H1 (cell line): Measurements from ENCODE around the gene RAB3IL1. TPM values are rescaled to one million over a fixed set of nuclear protein-coding genes. Genes with fewer than 3 reads are reported as not detected.

ENCODE experiments used
- CTCF ChIA-PET: fragments of 300-600 bp; sonication (Branson Sonifier 250); formaldehyde crosslinking; loops from one replicate; lab custom pipeline; 2021; ENCODE audit not compliant: partially characterized antibody; lab: Charles Lee
- POLR2A ChIA-PET: fragments of 300-600 bp; sonication (Branson Sonifier 250); formaldehyde crosslinking; loops from one replicate; lab custom pipeline; 2021; ENCODE audit warnings: inconsistent platforms; ENCODE audit not compliant: partially characterized antibody; lab: Charles Lee
- DNase-seq, 2 experiments: peaks; one replicate each; pipeline versions ENCODE4 v3.0.0 to v3.0.0-alpha.2; 2010 to 2022; ENCODE audit warnings: low spot score in 2 of 2, low read depth in 1 of 2, mixed read lengths in 1 of 2
- FAIRE-seq: peaks from 2 replicates; lab custom pipeline; 2011; peaks lifted over from hg19 to GRCh38; lab: Jason Lieb, UNC
- H2AFZ ChIP-seq: 2 replicates; pipeline ENCODE4 v1.8.1; 2012; ENCODE audit warnings: low read length, inconsistent platforms
- H2AK5ac ChIP-seq: 2 replicates; pipeline ENCODE4 v1.6.1; 2013; ENCODE audit warnings: low read depth, low read length
- H2BK120ac ChIP-seq: replicated peaks from 2 replicates; pipeline ENCODE3; 2013; ENCODE audit warnings: low read depth, low read length, inconsistent platforms
- H2BK12ac ChIP-seq: 2 replicates; pipeline ENCODE4 v1.6.1; 2013; ENCODE audit warnings: low read depth, low read length
- H2BK15ac ChIP-seq: 2 replicates; pipeline ENCODE4 v1.6.1; 2013; ENCODE audit warnings: low read length
- H2BK20ac ChIP-seq: 2 replicates; pipeline ENCODE4 v1.6.1; 2013; ENCODE audit warnings: low read length
- H2BK5ac ChIP-seq: 2 replicates; pipeline ENCODE4 v1.6.1; 2013; ENCODE audit warnings: low read depth, low read length
- H3K14ac ChIP-seq: 2 replicates; pipeline ENCODE4 v1.6.1; 2013; ENCODE audit warnings: inconsistent platforms; ENCODE audit not compliant: insufficient read length
- H3K18ac ChIP-seq: 2 replicates; pipeline ENCODE4 v1.6.1; 2013; ENCODE audit warnings: low read length; ENCODE audit errors: extremely low read depth
- H3K23ac ChIP-seq: 2 replicates; pipeline ENCODE4 v1.6.1; 2013; ENCODE audit warnings: inconsistent platforms; ENCODE audit not compliant: insufficient read length
- H3K23me2 ChIP-seq: 2 replicates; pipeline ENCODE4 v1.6.1; 2013; ENCODE audit warnings: low read depth, low read length
- H3K27ac ChIP-seq: 2 replicates; pipeline ENCODE4 v1.6.1; 2011; ENCODE audit warnings: low read depth, low read length, inconsistent platforms
- H3K27me3 ChIP-seq, 4 experiments: replicated peaks in 1 of 4; 1 replicate in 1 of 4; 2 replicates in 3 of 4; pipeline versions ENCODE4 v1.6.1 to v1.8.1; 2011 to 2013; ENCODE audit warnings: low read length in 3 of 4, mild to moderate bottlenecking in 3 of 4, inconsistent platforms in 2 of 4, mixed read lengths in 2 of 4, moderate library complexity in 1 of 4; ENCODE audit not compliant: control insufficient read depth in 3 of 4, insufficient read depth in 3 of 4; ENCODE audit errors: extremely low read depth in 1 of 4
- H3K36me3 ChIP-seq, 4 experiments: 2 replicates each; pipeline versions ENCODE4 v1.6.1 to v1.8.1; 2011 to 2013; ENCODE audit warnings: mild to moderate bottlenecking in 4 of 4, low read length in 3 of 4, moderate library complexity in 2 of 4, control low read depth in 1 of 4, inconsistent platforms in 1 of 4; ENCODE audit not compliant: insufficient read depth in 4 of 4, control insufficient read depth in 2 of 4
- H3K4ac ChIP-seq: replicated peaks from 2 replicates; pipeline ENCODE3; 2013; ENCODE audit warnings: low read length, low read depth, mixed read lengths, inconsistent platforms; ENCODE audit not compliant: insufficient read length
- H3K4me1 ChIP-seq, 4 experiments: replicated peaks in 1 of 4; 1 replicate in 1 of 4; 2 replicates in 3 of 4; pipeline versions ENCODE4 v1.6.1 to v1.8.1; 2011 to 2013; ENCODE audit warnings: low read length in 3 of 4, inconsistent platforms in 2 of 4, mixed read lengths in 1 of 4; ENCODE audit not compliant: insufficient read depth in 4 of 4, control insufficient read depth in 3 of 4
- H3K4me2 ChIP-seq, 2 experiments: 2 replicates each; pipeline versions ENCODE4 v1.6.1 to v1.8.1; 2011 to 2013; ENCODE audit warnings: low read depth in 2 of 2, low read length in 2 of 2, control low read depth in 1 of 2, inconsistent platforms in 1 of 2, mild to moderate bottlenecking in 1 of 2; ENCODE audit not compliant: insufficient read depth in 1 of 2
- H3K4me3 ChIP-seq, 4 experiments: fragments of 200-600, 300-600 bp in 1 of 4; sonication (generic), shearing (Covaris generic), sonication (Bioruptor Twin) in 1 of 4; 2 replicates each; pipeline versions ENCODE4 v1.5.1 to v1.8.1; 2011 to 2016; ENCODE audit warnings: low read length in 4 of 4, low read depth in 3 of 4, control low read depth in 2 of 4, inconsistent platforms in 2 of 4, mild to moderate bottlenecking in 2 of 4, mixed read lengths in 1 of 4, moderate library complexity in 1 of 4; ENCODE audit not compliant: insufficient read depth in 2 of 4; ENCODE audit errors: extremely low read depth in 1 of 4
- H3K56ac ChIP-seq: replicated peaks from 2 replicates; pipeline ENCODE3; 2013; ENCODE audit warnings: low read depth, mild to moderate bottlenecking, mixed read lengths, low read length, inconsistent platforms; ENCODE audit not compliant: insufficient read length
- H3K79me1 ChIP-seq: 2 replicates; pipeline ENCODE4 v1.6.1; 2013; ENCODE audit warnings: low read depth, low read length, control low read depth
- H3K79me2 ChIP-seq, 2 experiments: 2 replicates each; pipeline versions ENCODE4 v1.6.1 to v1.8.1; 2012 to 2013; ENCODE audit warnings: low read length in 2 of 2, mild to moderate bottlenecking in 2 of 2, inconsistent platforms in 1 of 2; ENCODE audit not compliant: insufficient read depth in 2 of 2, control insufficient read depth in 1 of 2
- H3K9ac ChIP-seq, 4 experiments: replicated peaks in 1 of 4; 1 replicate in 1 of 4; 2 replicates in 3 of 4; pipeline versions ENCODE4 v1.6.1 to v1.8.1; 2011 to 2013; ENCODE audit warnings: low read depth in 3 of 4, low read length in 3 of 4, control low read depth in 2 of 4, mild to moderate bottlenecking in 2 of 4, moderate library complexity in 2 of 4, inconsistent platforms in 1 of 4; ENCODE audit errors: extremely low read depth in 1 of 4
- H3K9me3 ChIP-seq, 2 experiments: 2 replicates each; pipeline versions ENCODE4 v1.6.1 to v1.8.1; 2012 to 2013; ENCODE audit warnings: mild to moderate bottlenecking in 2 of 2, moderate library complexity in 2 of 2, control low read depth in 1 of 2, inconsistent platforms in 1 of 2, low read depth in 1 of 2, low read length in 1 of 2, mixed read lengths in 1 of 2; ENCODE audit not compliant: insufficient read depth in 2 of 2
- H4K20me1 ChIP-seq, 2 experiments: replicated peaks in 1 of 2; 2 replicates each; pipeline versions ENCODE3 to v1.8.1; 2011 to 2013; ENCODE audit warnings: inconsistent platforms in 2 of 2, low read length in 2 of 2, mild to moderate bottlenecking in 1 of 2; ENCODE audit not compliant: insufficient read depth in 2 of 2, control insufficient read depth in 1 of 2
- H4K5ac ChIP-seq: 2 replicates; pipeline ENCODE4 v1.6.1; 2013; ENCODE audit warnings: low read length, low read depth, mixed read lengths, inconsistent platforms; ENCODE audit not compliant: insufficient read length
- H4K8ac ChIP-seq: 2 replicates; pipeline ENCODE4 v1.8.0; 2013; ENCODE audit warnings: mild to moderate bottlenecking, moderate library complexity, low read length, inconsistent platforms; ENCODE audit not compliant: insufficient read depth; ENCODE audit errors: extremely low read depth
- H4K91ac ChIP-seq: replicated peaks from 2 replicates; pipeline ENCODE3; 2013; ENCODE audit warnings: low read length, mixed read lengths, inconsistent platforms; ENCODE audit not compliant: insufficient read length
- SRF ChIP-seq: IDR thresholded peaks from 2 replicates; pipeline ENCODE4 v1.6.1; 2011; ENCODE audit warnings: mild to moderate bottlenecking, low read depth, low read length, moderate library complexity
- WGBS, 2 experiments: shearing (Covaris generic) in 1 of 2; methylation state at CpG; one replicate each; pipeline versions ENCODE4 v1.1.6 to v1.1.7; 2013 to 2015; ENCODE audit warnings: low lambda C conversion rate in 2 of 2, mixed read lengths in 2 of 2, inconsistent platforms in 1 of 2, low coverage in 1 of 2, missing lambda C conversion rate in 1 of 2; ENCODE audit not compliant: insufficient replicate concordance in 2 of 2, insufficient coverage in 1 of 2, insufficient read length in 1 of 2; ENCODE audit errors: extremely low coverage in 1 of 2, missing lambda C conversion rate in 1 of 2; 5-methylcytosine and 5-hydroxymethylcytosine counted together
- polyA plus RNA-seq, 7 experiments: library from polyadenylated mRNA; depleted of rRNA in 3 of 7; stranded (reverse) in 5 of 7; unstranded in 2 of 7; fragments of >200 nt in 5 of 7; fragments of 200-250 nt in 2 of 7; gene quantifications; 1 replicate in 5 of 7; 2 replicates in 1 of 7; 4 replicates in 1 of 7; pipeline versions ENCODE4 v1.2.1 to v1.2.3, GENCODE V29; 2011 to 2013; ENCODE audit warnings: missing spikeins in 2 of 7, mixed read lengths in 2 of 7
- total RNA-seq: library from RNA; stranded (reverse); fragmentation: NEBNext Ultra II Directional; extraction: Animal tissue kit (Norgen Biotek cat#: 25700); gene quantifications from 2 replicates; pipeline ENCODE4 v1.2.1, GENCODE V29; 2021

The RAB3IL1 gene
- total and polyA plus RNA-seq, 2 of the 8 experiments (the other 6 are each of a cell fraction or from before 2014, with no cell fraction given): 6.8 to 7.9 TPM

DNA sequence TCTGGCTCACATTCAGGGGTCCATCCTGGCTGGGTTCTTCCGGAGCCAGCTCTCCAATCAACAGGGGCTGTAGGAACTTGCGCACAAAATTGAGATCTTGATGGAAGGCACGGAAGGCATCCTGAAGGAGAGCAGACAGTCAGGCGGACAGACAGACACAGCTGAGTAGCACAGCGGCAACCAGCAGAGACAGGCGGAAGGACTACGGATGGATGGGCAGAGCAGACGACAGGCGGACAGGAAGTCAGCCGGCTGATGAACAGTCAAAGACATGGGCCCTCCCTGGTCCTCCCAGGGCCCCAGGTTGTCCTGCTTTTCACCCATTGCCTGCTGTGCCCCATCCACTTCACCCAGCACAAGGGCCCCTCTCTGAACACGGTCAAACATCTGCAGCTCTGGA is 37.3 kb downstream of the RAB3IL1 start:
- Histone ChIP-seq H4K20me1 (peaks cover 0 to 6% of the 10 kb centered on the region in 2 experiments), H3K79me1 (no peaks in the 10 kb centered on the region; the same call in 1 of the 2 replicates), H3K4me3 (no peak overlapping the region), H2BK15ac (peak overlapping the region; percentile 53; the same call in 1 of the 2 replicates), H3K56ac (no peak overlapping the region), H4K91ac (peak overlapping the region; percentile 93), H3K18ac (no peak overlapping the region), H2AK5ac (peak overlapping the region; percentile 53; the same call in 1 of the 2 replicates), H2BK5ac (peak overlapping the region; percentile 52; the same call in 1 of the 2 replicates), H3K4me1 (peaks cover 0 to 13% (median 8%) of the 10 kb centered on the region in 4 experiments; a peak in 5 of 7 replicates), H2BK20ac (peak overlapping the region; percentile 80; the same call in 1 of the 2 replicates), H3K79me2 (no peaks in the 10 kb centered on the region), H3K27ac (no peak overlapping the region), H3K23me2 (no peaks in the 10 kb centered on the region), H2BK120ac (no peak overlapping the region), H4K8ac (0 out of 2 replicates have a peak overlapping the region, but pooled peaks have one; percentile 23), H2BK12ac (peak overlapping the region; percentile 92; the same call in 1 of the 2 replicates), H3K9me3 (no peaks in the 10 kb centered on the region), H3K4me2 (no peak overlapping the region; a peak in 1 of 4 replicates), H3K27me3 (no peaks in the 10 kb centered on the region), H3K36me3 (peaks cover 0 to 4% (median 0%) of the 10 kb centered on the region in 4 experiments; a peak in 1 of 8 replicates), H3K4ac (no peak overlapping the region), H2AFZ (no peak overlapping the region), H3K14ac (no peak overlapping the region), H3K23ac (no peak overlapping the region), H3K9ac (no peak overlapping the region), H4K5ac (no peak overlapping the region)
- 95% methylated on average over 11 of the region's 11 CpGs; no CpG with 5 or more reads in 1 of the 2 experiments for WGBS, 2 experiments
- ChIA-PET CTCF (interaction anchor here (0.6 to 13.5 kb wide), 9 partner anchors 9 to 444 kb away, joined by 3 to 172 read pairs (median 9); no protein-coding TSS in a partner anchor), POLR2A (interaction anchor here (1.0 to 4.1 kb wide), 9 partner anchors 8 to 86 kb away, joined by 3 to 15 read pairs (median 5); partner anchors contain the start of genes FADS1 and FADS2)
- no peak for TF ChIP-seq SRF
- no peak for FAIRE-seq
- DNase-seq: no peak
